HG02884 (cell line): ENCODE results near the gene MRPL34.
"Not testable (repeated sequence)": the region's sequence is repeated elsewhere in the genome, so short reads cannot be mapped to it uniquely, and the experiment has no call there.

Experiments
- ATAC-seq: cut with Tn5 transposase; IDR thresholded peaks from one replicate; pipeline ENCODE4 v1.9.1; 2021; ENCODE audit warnings: mild to moderate bottlenecking, moderate library complexity; ENCODE audit not compliant: unreplicated experiment

Gene MRPL34

GRCh38 chr19:17285415-17286135 lies 20.1 kb upstream of the MRPL34 start:
- ATAC-seq, result no peak

- ATAC-seq, result no peak
Measured at GRCh38 chr19:17286263-17286662, 19.4 kb upstream of the MRPL34 start.

- no peak for ATAC-seq
Measured at GRCh38 chr19:17286752-17287151, 18.9 kb upstream of the MRPL34 start.

GRCh38 chr19:17289489-17289888 lies 16.2 kb upstream of the MRPL34 start:
- no peak for ATAC-seq

DNA sequence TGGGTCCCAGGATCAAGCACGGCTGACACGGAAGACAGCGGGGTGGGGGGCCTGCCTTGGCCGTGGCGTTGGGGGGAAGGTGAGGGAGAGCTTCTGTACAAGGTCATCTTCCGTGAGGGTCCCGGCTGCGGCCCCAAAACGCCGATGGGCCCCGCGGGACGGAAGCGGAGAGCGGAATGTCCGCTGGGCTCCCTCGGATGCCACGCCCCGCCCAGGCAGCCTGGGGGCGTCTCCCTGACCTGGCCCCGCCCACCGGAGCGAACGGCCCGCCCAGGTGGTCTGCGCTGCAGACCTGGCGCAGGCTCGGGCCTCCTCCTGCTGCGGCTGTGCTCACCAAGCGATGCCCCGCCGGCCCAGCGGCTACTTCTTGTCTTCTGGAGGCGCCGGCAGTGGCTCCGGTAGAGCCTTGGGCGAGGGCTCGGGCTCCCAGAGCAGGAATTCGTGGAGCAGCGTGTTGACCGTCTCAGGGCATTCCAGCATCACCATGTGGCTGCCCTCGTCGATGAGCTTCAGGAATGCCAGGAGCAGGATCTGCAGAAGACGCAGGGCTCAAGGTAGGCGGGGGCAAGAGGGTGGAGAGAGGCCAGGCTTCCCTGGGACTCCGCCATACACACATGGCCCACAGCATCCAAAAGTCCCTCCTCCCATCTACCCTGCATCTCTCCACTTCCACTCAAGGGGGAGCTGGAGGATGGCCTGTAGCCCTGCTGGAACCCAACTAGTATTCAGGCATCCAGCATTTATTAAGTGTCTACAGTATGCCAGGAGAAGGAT lies 13.2 kb upstream of the MRPL34 start:
- ATAC-seq, result no peak

- no peak for ATAC-seq
Measured at GRCh38 chr19:17293605-17294004, 12.1 kb upstream of the MRPL34 start.

- ATAC-seq, result no peak
Measured at GRCh38 chr19:17294051-17294891, 11.4 kb upstream of the MRPL34 start.

DNA sequence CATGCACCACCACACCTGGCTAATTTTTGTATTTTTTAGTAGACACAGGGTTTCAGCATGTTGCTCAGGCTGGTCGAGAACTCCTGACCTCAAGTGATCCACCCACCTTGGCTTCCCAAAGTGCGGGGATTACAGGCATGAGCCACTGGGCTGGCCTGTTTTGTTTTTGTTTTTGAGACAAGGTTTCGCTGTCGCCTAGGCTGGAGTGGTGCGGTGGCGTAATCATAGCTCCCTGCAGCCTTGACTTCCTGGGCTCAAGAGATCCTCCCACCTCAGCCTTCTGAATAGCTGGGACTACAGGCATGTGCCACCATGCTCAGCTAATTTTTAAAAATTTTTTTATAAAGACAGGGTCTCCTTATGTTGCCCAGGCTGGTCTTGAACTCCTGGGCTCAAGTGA lies 10.1 kb upstream of the MRPL34 start:
- ATAC-seq, result not testable (repeated sequence)

DNA sequence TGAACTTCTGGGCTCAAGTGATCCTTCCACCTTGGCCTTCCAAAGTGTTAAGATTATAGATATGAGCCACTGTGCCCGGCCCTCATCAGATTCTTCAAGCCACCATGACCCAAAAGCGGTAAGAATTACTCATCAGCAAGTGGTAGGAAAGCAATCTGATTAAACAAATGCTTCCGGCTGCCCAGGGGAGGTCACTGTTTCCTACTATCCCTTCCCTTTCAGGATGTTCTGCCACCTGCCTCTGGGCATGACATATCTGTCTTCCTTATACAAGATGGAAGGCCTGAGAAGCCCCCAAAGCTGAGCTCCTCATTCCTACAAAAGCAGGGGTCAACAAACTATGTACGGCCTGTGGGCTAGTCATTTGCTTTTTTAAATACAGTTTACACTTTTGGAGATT lies 9.4 kb upstream of the MRPL34 start:
- ATAC-seq, result no peak

- no peak for ATAC-seq
Measured at GRCh38 chr19:17296976-17297375, 8.7 kb upstream of the MRPL34 start.

DNA sequence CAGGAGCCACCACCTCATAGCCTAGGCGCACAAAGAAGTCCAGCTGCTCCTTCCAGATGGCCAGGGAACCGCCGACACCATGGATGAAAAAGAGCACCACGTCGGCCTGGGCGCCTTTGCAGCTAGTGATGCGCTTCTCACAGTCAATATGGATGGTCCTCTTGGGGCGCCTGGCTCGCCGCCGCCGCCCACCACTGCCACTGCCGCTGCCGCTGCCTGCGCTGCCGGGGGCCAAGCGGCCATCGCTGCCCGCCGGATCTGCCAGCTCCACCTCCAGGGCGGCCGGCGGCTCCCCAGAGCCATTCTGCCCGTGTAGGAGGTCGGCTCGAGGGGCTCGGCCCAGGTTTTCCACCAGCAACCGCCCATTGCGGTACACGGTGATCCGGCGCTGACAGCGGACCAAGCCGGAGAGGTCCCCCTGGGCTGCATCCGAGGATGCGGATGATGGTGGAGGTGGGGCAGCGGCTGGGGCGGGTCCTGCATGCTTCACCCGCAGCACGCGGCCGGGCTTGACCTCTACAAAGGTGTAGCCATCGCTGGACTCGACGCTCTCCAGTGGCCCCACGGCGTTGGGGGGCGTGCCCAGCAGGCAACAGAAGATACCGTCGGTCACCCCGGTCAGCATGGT lies 4.6 kb upstream of the MRPL34 start:
- no peak for ATAC-seq

- no peak for ATAC-seq
Measured at GRCh38 chr19:17302391-17303166, 3.1 kb upstream of the MRPL34 start.

GRCh38 chr19:17303167-17303939 lies 2.3 kb upstream of the MRPL34 start, which contains the start of gene ABHD8:
Gene ABHD8, minus strand, starts transcription at chr19:17303425. Its CDS starts 1,809 bp downstream, at chr19:17301616.
- peak; percentile 47 for ATAC-seq

GRCh38 chr19:17303940-17304267 lies 1.8 kb upstream of the MRPL34 start:
- ATAC-seq, result no peak

DNA sequence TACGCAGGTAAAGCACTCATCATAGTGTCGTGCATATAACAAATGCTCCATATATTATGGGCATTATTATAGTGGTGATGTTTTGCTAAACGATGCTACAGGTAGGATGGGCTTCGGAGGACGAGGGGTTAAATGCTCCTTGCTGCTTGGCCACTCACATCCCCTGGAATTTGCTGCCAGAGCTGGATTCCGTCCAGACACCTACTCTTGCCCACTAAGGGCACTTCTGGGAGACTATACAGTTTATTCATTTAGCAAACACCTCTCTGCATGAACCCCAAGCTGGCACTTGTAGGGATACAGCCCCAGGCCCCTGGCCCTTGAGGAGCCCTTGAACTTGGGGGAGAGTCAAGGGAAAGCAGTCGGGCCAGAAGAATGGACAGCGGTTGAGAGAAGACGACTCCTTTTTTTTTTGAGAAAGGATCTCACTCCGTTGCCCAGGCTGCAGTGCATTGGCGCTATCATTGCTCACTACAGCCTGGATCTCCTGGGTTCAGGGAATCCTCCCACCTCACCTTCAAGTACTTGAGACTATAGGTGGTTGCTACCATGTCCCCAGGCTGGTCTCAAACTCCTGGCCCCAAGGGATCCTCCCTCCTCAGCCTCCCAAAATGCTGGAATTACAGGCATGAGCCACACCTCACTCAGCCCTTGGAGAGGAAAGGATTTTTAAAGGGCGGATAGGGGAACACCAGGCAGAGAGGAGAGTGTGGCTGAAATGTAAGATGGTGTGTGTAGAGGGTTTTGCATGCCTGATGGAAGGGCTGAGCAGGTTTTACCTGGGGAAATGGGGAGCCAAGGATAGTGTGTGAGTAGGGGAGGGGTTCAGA lies 1.1 kb upstream of the MRPL34 start:
- no peak for ATAC-seq

- ATAC-seq, result no peak
Measured at GRCh38 chr19:17305216-17305516, 506 bp upstream of the MRPL34 start.

- no peak for ATAC-seq
Measured at GRCh38 chr19:17306285-17306714, 628 bp downstream of the MRPL34 start.

GRCh38 chr19:17307876-17308377 lies 2.3 kb downstream of the MRPL34 start:
- ATAC-seq, result no peak
